Mesenchymal stem cell (in vitro differentiated cells and primary cell): ENCODE results near the gene MEF2C.

ENCODE experiments used
- DNase-seq: peaks from one replicate; pipeline ENCODE4 v3.0.0-alpha.2; 2013
- H2AFZ ChIP-seq: one replicate; pipeline ENCODE4 v1.6.1; 2013; ENCODE audit warnings: low read depth, mild to moderate bottlenecking, control low read depth, inconsistent platforms, low read length, moderate library complexity
- H2AK5ac ChIP-seq: 2 replicates; pipeline ENCODE4 v1.6.1; 2013; ENCODE audit warnings: low read length, moderate library complexity, mild to moderate bottlenecking, inconsistent platforms; ENCODE audit not compliant: severe bottlenecking
- H2BK120ac ChIP-seq: one replicate; pipeline ENCODE4 v1.6.1; 2013; ENCODE audit warnings: low read depth, mild to moderate bottlenecking, inconsistent platforms, low read length, moderate library complexity
- H2BK12ac ChIP-seq, 2 experiments: one replicate each; pipeline ENCODE4 v1.6.1; 2013; ENCODE audit warnings: inconsistent platforms in 2 of 2, low read length in 2 of 2, mild to moderate bottlenecking in 2 of 2, moderate library complexity in 2 of 2, control low read depth in 1 of 2
- H2BK15ac ChIP-seq: one replicate; pipeline ENCODE4 v1.6.1; 2013; ENCODE audit warnings: mild to moderate bottlenecking, low read depth, inconsistent platforms; ENCODE audit not compliant: poor library complexity, severe bottlenecking
- H2BK5ac ChIP-seq: 2 replicates; pipeline ENCODE4 v1.6.1; 2013; ENCODE audit warnings: low read depth, mild to moderate bottlenecking, low read length, control low read depth, inconsistent platforms; ENCODE audit not compliant: poor library complexity, severe bottlenecking
- H3K14ac ChIP-seq, 2 experiments: one replicate each; pipeline ENCODE4 v1.6.1; 2013; ENCODE audit warnings: inconsistent platforms in 2 of 2, low read length in 2 of 2, control low read depth in 1 of 2, mild to moderate bottlenecking in 1 of 2, moderate library complexity in 1 of 2
- H3K18ac ChIP-seq, 2 experiments: one replicate each; pipeline ENCODE4 v1.6.1; 2013; ENCODE audit warnings: inconsistent platforms in 2 of 2, low read length in 2 of 2, control low read depth in 1 of 2, low read depth in 1 of 2, mild to moderate bottlenecking in 1 of 2
- H3K23ac ChIP-seq, 2 experiments: one replicate each; pipeline ENCODE4 v1.6.1; 2013; ENCODE audit warnings: inconsistent platforms in 2 of 2, low read length in 2 of 2, mild to moderate bottlenecking in 2 of 2, moderate library complexity in 2 of 2, control low read depth in 1 of 2
- H3K27ac ChIP-seq: 2 replicates; pipeline ENCODE4 v1.5.1; 2013; ENCODE audit warnings: mild to moderate bottlenecking, moderate library complexity, low read length, control low read depth, inconsistent platforms; ENCODE audit not compliant: poor library complexity, severe bottlenecking
- H3K27me3 ChIP-seq, 2 experiments: 2 replicates each; pipeline versions ENCODE4 v1.6.1 to v1.7.0; 2013; ENCODE audit warnings: low read length in 2 of 2, mild to moderate bottlenecking in 2 of 2, moderate library complexity in 2 of 2, control low read depth in 1 of 2, inconsistent platforms in 1 of 2; ENCODE audit not compliant: control insufficient read depth in 1 of 2, insufficient read depth in 1 of 2
- H3K36me3 ChIP-seq, 2 experiments: 2 replicates each; pipeline versions ENCODE4 v1.6.1 to v1.7.0; 2013; ENCODE audit warnings: low read length in 2 of 2, control low read depth in 1 of 2, inconsistent platforms in 1 of 2, low read depth in 1 of 2, mild to moderate bottlenecking in 1 of 2; ENCODE audit not compliant: insufficient read depth in 2 of 2, control insufficient read depth in 1 of 2
- H3K4ac ChIP-seq, 2 experiments: one replicate each; pipeline ENCODE4 v1.6.1; 2013; ENCODE audit warnings: inconsistent platforms in 2 of 2, low read length in 2 of 2, mild to moderate bottlenecking in 2 of 2, moderate library complexity in 2 of 2, control low read depth in 1 of 2, low read depth in 1 of 2
- H3K4me1 ChIP-seq: 2 replicates; pipeline ENCODE4 v1.6.1; 2013; ENCODE audit warnings: low read depth, low read length, control low read depth; ENCODE audit not compliant: control insufficient read depth, insufficient read depth
- H3K4me2 ChIP-seq: 2 replicates; pipeline ENCODE4 v1.6.1; 2013; ENCODE audit warnings: low read length, mild to moderate bottlenecking, inconsistent platforms; ENCODE audit not compliant: poor library complexity, severe bottlenecking
- H3K4me3 ChIP-seq, 2 experiments: 2 replicates each; pipeline versions ENCODE4 v1.5.1 to v1.7.0; 2013; ENCODE audit warnings: low read length in 2 of 2, mild to moderate bottlenecking in 2 of 2, control low read depth in 1 of 2, low read depth in 1 of 2; ENCODE audit not compliant: insufficient read depth in 1 of 2
- H3K79me1 ChIP-seq: replicated peaks from 2 replicates; pipeline ENCODE4 v1.6.1; 2013; ENCODE audit warnings: mild to moderate bottlenecking, control low read depth, low read length, inconsistent platforms; ENCODE audit not compliant: poor library complexity, severe bottlenecking
- H3K9ac ChIP-seq: 2 replicates; pipeline ENCODE4 v1.7.0; 2013; ENCODE audit warnings: mild to moderate bottlenecking, low read length, moderate library complexity
- H3K9me3 ChIP-seq: 2 replicates; pipeline ENCODE4 v1.7.0; 2013; ENCODE audit warnings: mild to moderate bottlenecking, low read length; ENCODE audit not compliant: control insufficient read depth
- H4K8ac ChIP-seq: one replicate; pipeline ENCODE4 v1.6.1; 2013; ENCODE audit warnings: inconsistent platforms, mild to moderate bottlenecking, low read length, moderate library complexity
- H4K91ac ChIP-seq: one replicate; pipeline ENCODE4 v1.6.1; 2013; ENCODE audit warnings: mild to moderate bottlenecking, low read length, inconsistent platforms
- WGBS: methylation state at CpG from one replicate; pipeline ENCODE4 v1.1.7; 2013; ENCODE audit warnings: mixed read lengths; 5-methylcytosine and 5-hydroxymethylcytosine counted together

The MEF2C gene

GRCh38 chr5:88840495-88840894 is 42.5 kb downstream of the MEF2C start:
- Histone ChIP-seq H2AFZ (no peak overlapping the region), H3K4me3 (no peak overlapping the region), H3K27me3 (no peaks in the 10 kb centered on the region), H3K79me1 (no peaks in the 10 kb centered on the region), H3K4me2 (no peak overlapping the region), H2BK15ac (no peak overlapping the region), H2AK5ac (no peak overlapping the region), H2BK120ac (no peak overlapping the region), H3K9me3 (no peaks in the 10 kb centered on the region), H3K27ac (no peak overlapping the region), H3K14ac (no peak overlapping the region), H3K36me3 (no peaks in the 10 kb centered on the region), H3K4me1 (peaks cover 2% of the 10 kb centered on the region), H3K4ac (no peak overlapping the region), H4K8ac (no peak overlapping the region), H3K23ac (no peak overlapping the region), H3K18ac (no peak overlapping the region), H2BK12ac (no peak overlapping the region), H2BK5ac (no peak overlapping the region), H4K91ac (no peak overlapping the region), H3K9ac (no peak overlapping the region)
- DNase-seq: no peak

- Histone ChIP-seq H2BK15ac (no peak overlapping the region), H3K9ac (no peak overlapping the region), H2BK12ac (no peak overlapping the region), H3K14ac (no peak overlapping the region), H3K4me1 (peaks cover 2% of the 10 kb centered on the region), H2BK5ac (no peak overlapping the region), H3K36me3 (no peaks in the 10 kb centered on the region), H3K79me1 (no peaks in the 10 kb centered on the region), H2AK5ac (no peak overlapping the region), H3K4me3 (no peak overlapping the region), H3K27ac (no peak overlapping the region), H3K23ac (no peak overlapping the region), H3K4me2 (no peak overlapping the region), H3K18ac (no peak overlapping the region), H2AFZ (no peak overlapping the region), H2BK120ac (no peak overlapping the region), H3K9me3 (no peaks in the 10 kb centered on the region), H3K4ac (no peak overlapping the region), H4K91ac (no peak overlapping the region), H3K27me3 (no peaks in the 10 kb centered on the region), H4K8ac (no peak overlapping the region)
- 93% methylated on average over 4 of the region's 4 CpGs for WGBS
- DNase-seq: no peak
Observed at GRCh38 chr5:88839238-88839637, 43.7 kb downstream of the MEF2C start.

GRCh38 chr5:88838500-88838899 is 44.5 kb downstream of the MEF2C start:
- Histone ChIP-seq H2BK12ac (no peak overlapping the region), H2BK15ac (no peak overlapping the region), H3K4ac (no peak overlapping the region), H4K91ac (no peak overlapping the region), H3K9ac (no peak overlapping the region), H3K4me1 (peaks cover 2% of the 10 kb centered on the region), H2AFZ (no peak overlapping the region), H3K23ac (no peak overlapping the region), H2BK120ac (no peak overlapping the region), H3K14ac (no peak overlapping the region), H3K36me3 (no peaks in the 10 kb centered on the region), H3K4me2 (no peak overlapping the region), H3K27ac (no peak overlapping the region), H3K27me3 (no peaks in the 10 kb centered on the region), H2BK5ac (no peak overlapping the region), H4K8ac (no peak overlapping the region), H2AK5ac (no peak overlapping the region), H3K9me3 (no peaks in the 10 kb centered on the region), H3K79me1 (no peaks in the 10 kb centered on the region), H3K18ac (no peak overlapping the region), H3K4me3 (no peak overlapping the region)
- DNase-seq: no peak
- WGBS: no CpG with 5 or more reads among the region's 1 CpG

GRCh38 chr5:88837817-88838216 is 45.2 kb downstream of the MEF2C start:
- WGBS: no CpG with 5 or more reads among the region's 1 CpG
- Histone ChIP-seq H3K36me3 (no peaks in the 10 kb centered on the region), H3K4me2 (no peak overlapping the region), H3K9me3 (no peaks in the 10 kb centered on the region), H4K91ac (no peak overlapping the region), H3K27ac (no peak overlapping the region), H3K18ac (no peak overlapping the region), H3K79me1 (no peaks in the 10 kb centered on the region), H3K14ac (no peak overlapping the region), H3K4ac (no peak overlapping the region), H2BK12ac (no peak overlapping the region), H3K23ac (no peak overlapping the region), H2AFZ (no peak overlapping the region), H2BK15ac (no peak overlapping the region), H4K8ac (no peak overlapping the region), H3K4me1 (peaks cover 2% of the 10 kb centered on the region), H3K9ac (no peak overlapping the region), H3K27me3 (no peaks in the 10 kb centered on the region), H3K4me3 (no peak overlapping the region), H2AK5ac (no peak overlapping the region), H2BK5ac (no peak overlapping the region), H2BK120ac (no peak overlapping the region)
- no peak for DNase-seq
